Measurements from ENCODE around the gene SRRM1. TPM values are rescaled to one million over a fixed set of nuclear protein-coding genes. Genes with fewer than 3 reads are reported as not detected.

SRRM1 gene
- polyA plus RNA-seq, 1 donor (not counting 4 experiments of a cell fraction or from before 2014, with no cell fraction given): 56.1 TPM

DNA sequence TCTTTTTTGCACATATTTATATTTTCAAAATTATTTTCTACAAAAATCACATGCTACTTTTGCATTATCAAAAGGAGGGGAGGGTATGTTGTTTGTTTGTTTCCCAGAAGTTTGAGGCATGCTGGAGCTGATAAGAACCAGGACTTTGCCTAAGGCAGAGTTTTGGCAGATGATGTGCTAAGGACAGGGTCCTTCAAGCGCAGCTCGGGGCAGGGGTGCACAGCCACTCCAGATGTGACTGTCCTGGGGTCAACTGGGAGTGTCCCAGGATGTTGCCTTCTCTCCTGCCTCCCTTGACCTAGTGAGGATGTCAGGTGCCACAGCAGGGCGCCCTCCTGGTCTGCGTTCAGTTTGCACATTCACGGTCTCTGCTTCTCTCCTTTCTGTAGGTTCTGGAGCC is 42.6 kb upstream of the SRRM1 start:
- no peaks in the 10 kb centered on the region for H3K4me1 ChIP-seq (ENCODE audit: control insufficient read depth, extremely low read depth, insufficient read depth, low read length)
- no peaks in the 10 kb centered on the region for H3K27me3 ChIP-seq (ENCODE audit: control insufficient read depth, extremely low read depth, insufficient read depth, low read length)
- H3K9ac ChIP-seq (ENCODE audit: control insufficient read depth, extremely low read depth, insufficient read depth, low read length): no peak overlapping the region
- H3K9me3 ChIP-seq (ENCODE audit: control insufficient read depth, low read depth, low read length): no peaks in the 10 kb centered on the region
- H3K27ac ChIP-seq (ENCODE audit: control insufficient read depth, insufficient read depth, low read length): no peak overlapping the region
- no peak overlapping the region for H3K4me3 ChIP-seq (ENCODE audit: control insufficient read depth in 2 of 3, extremely low read depth in 1 of 3, insufficient read depth in 2 of 3, low read depth in 1 of 3, low read length in 3 of 3)
- no peak for TF ChIP-seq EZH2 (IDR thresholded peaks at IDR 0.05; ENCODE audit: low read length)
- DNase-seq (ENCODE audit: low read depth, low spot score) (no peak), FAIRE-seq (no peak)
- H3K9me1 ChIP-seq (ENCODE audit: control insufficient read depth, extremely low read depth, insufficient read depth, low read length): no peaks in the 10 kb centered on the region
- H3K79me2 ChIP-seq (ENCODE audit: control insufficient read depth, insufficient read depth, low read length): no peaks in the 10 kb centered on the region
- no peaks in the 10 kb centered on the region for H4K20me1 ChIP-seq (ENCODE audit: control insufficient read depth, extremely low read depth, insufficient read depth, low read length)
- dilution Hi-C loops (cut with MboI; ENCODE audit: extremely low pct_ligation_motif_present, low sequenced_read_pairs): no loop called here
- H2AFZ ChIP-seq (ENCODE audit: control insufficient read depth, low read length): no peak overlapping the region
- H3K36me3 ChIP-seq (ENCODE audit: control insufficient read depth in 2 of 2, extremely low read depth in 1 of 2, insufficient read depth in 2 of 2, low read length in 2 of 2): no peaks in the 10 kb centered on the region
- H3K4me2 ChIP-seq (ENCODE audit: control insufficient read depth, extremely low read depth, insufficient read depth, low read depth, low read length): no peak overlapping the region

DNA sequence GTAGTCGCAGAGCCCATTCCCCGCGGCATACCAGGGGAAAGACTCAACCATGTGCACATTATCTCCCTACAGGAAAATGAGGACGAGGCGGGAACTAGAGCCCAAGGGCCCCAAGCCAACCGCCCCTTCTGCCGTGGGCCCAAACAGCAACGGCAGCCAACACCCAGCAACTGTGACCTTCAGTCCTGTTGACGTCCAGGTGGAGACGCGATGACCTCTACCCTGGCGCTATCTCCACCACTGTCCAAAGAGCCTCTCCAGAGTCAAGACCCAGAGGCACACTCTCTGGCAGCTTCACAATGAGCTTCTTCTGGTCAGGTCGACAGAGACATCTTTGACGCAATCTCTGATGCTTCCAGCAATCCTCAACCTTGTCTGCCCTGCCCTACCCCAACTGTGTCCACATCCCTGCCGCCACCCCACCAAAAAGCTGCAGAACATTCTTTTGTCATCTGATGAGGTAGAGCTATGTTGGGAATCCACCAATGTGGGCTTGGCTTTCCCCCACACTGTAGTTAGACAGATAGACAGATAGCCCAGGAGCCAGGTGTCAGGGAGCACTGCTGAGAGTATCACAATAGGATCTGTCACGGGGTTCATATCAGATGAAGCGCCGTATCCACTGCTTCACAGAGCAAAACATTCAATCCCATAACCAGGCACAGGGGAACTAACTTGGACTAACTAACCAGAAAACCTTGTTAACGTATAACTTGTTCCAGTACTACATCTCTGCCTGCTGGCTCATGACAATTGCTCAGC is 37.4 kb upstream of the SRRM1 start:
- H3K4me3 ChIP-seq (ENCODE audit: control insufficient read depth in 2 of 3, extremely low read depth in 1 of 3, insufficient read depth in 2 of 3, low read depth in 1 of 3, low read length in 3 of 3): no peak overlapping the region
- H3K4me1 ChIP-seq (ENCODE audit: control insufficient read depth, extremely low read depth, insufficient read depth, low read length): no peaks in the 10 kb centered on the region
- no peak overlapping the region for H3K27ac ChIP-seq (ENCODE audit: control insufficient read depth, insufficient read depth, low read length)
- dilution Hi-C loops (cut with MboI; ENCODE audit: extremely low pct_ligation_motif_present, low sequenced_read_pairs): no loop called here
- H3K4me2 ChIP-seq (ENCODE audit: control insufficient read depth, extremely low read depth, insufficient read depth, low read depth, low read length): no peak overlapping the region
- FAIRE-seq: no peak
- no peaks in the 10 kb centered on the region for H3K9me3 ChIP-seq (ENCODE audit: control insufficient read depth, low read depth, low read length)
- no peak overlapping the region for H3K9ac ChIP-seq (ENCODE audit: control insufficient read depth, extremely low read depth, insufficient read depth, low read length)
- H3K36me3 ChIP-seq (ENCODE audit: control insufficient read depth in 2 of 2, extremely low read depth in 1 of 2, insufficient read depth in 2 of 2, low read length in 2 of 2): no peaks in the 10 kb centered on the region
- no peak for DNase-seq (ENCODE audit: low read depth, low spot score)
- TF ChIP-seq EZH2 (IDR thresholded peaks at IDR 0.05; ENCODE audit: low read length) (no peak), CTCF (optimal IDR thresholded peaks at IDR 0.05 in 1 of 3, IDR thresholded peaks at IDR 0.05 in 1 of 3, conservative IDR thresholded peaks at IDR 0.05 in 1 of 3; ENCODE audit: extremely low read depth in 1 of 3, insufficient read depth in 2 of 3, low read length in 3 of 3) (no peak)
- no peaks in the 10 kb centered on the region for H3K9me1 ChIP-seq (ENCODE audit: control insufficient read depth, extremely low read depth, insufficient read depth, low read length)
- H4K20me1 ChIP-seq (ENCODE audit: control insufficient read depth, extremely low read depth, insufficient read depth, low read length): no peaks in the 10 kb centered on the region
- no peaks in the 10 kb centered on the region for H3K79me2 ChIP-seq (ENCODE audit: control insufficient read depth, insufficient read depth, low read length)
- no peak overlapping the region for H2AFZ ChIP-seq (ENCODE audit: control insufficient read depth, low read length)
- peaks cover 9% of the 10 kb centered on the region for H3K27me3 ChIP-seq (ENCODE audit: control insufficient read depth, extremely low read depth, insufficient read depth, low read length)

GRCh38 chr1:24606296-24606605 is 36.9 kb upstream of the SRRM1 start:
- FAIRE-seq (no peak), DNase-seq (ENCODE audit: low read depth, low spot score) (no peak)
- Histone ChIP-seq H3K36me3 (ENCODE audit: control insufficient read depth in 2 of 2, extremely low read depth in 1 of 2, insufficient read depth in 2 of 2, low read length in 2 of 2) (no peaks in the 10 kb centered on the region), H4K20me1 (ENCODE audit: control insufficient read depth, extremely low read depth, insufficient read depth, low read length) (no peaks in the 10 kb centered on the region), H3K4me3 (ENCODE audit: control insufficient read depth in 2 of 3, extremely low read depth in 1 of 3, insufficient read depth in 2 of 3, low read depth in 1 of 3, low read length in 3 of 3) (no peak overlapping the region), H3K9me3 (ENCODE audit: control insufficient read depth, low read depth, low read length) (no peaks in the 10 kb centered on the region), H3K79me2 (ENCODE audit: control insufficient read depth, insufficient read depth, low read length) (no peaks in the 10 kb centered on the region), H3K4me2 (ENCODE audit: control insufficient read depth, extremely low read depth, insufficient read depth, low read depth, low read length) (no peak overlapping the region), H2AFZ (ENCODE audit: control insufficient read depth, low read length) (no peak overlapping the region), H3K4me1 (ENCODE audit: control insufficient read depth, extremely low read depth, insufficient read depth, low read length) (no peaks in the 10 kb centered on the region), H3K27ac (ENCODE audit: control insufficient read depth, insufficient read depth, low read length) (no peak overlapping the region), H3K27me3 (ENCODE audit: control insufficient read depth, extremely low read depth, insufficient read depth, low read length) (peaks cover 9% of the 10 kb centered on the region), H3K9me1 (ENCODE audit: control insufficient read depth, extremely low read depth, insufficient read depth, low read length) (no peaks in the 10 kb centered on the region), H3K9ac (ENCODE audit: control insufficient read depth, extremely low read depth, insufficient read depth, low read length) (no peak overlapping the region)
- dilution Hi-C loops (cut with MboI; ENCODE audit: extremely low pct_ligation_motif_present, low sequenced_read_pairs): no loop called here
- TF ChIP-seq EZH2 (IDR thresholded peaks at IDR 0.05; ENCODE audit: low read length) (no peak), CTCF (optimal IDR thresholded peaks at IDR 0.05 in 1 of 3, IDR thresholded peaks at IDR 0.05 in 1 of 3, conservative IDR thresholded peaks at IDR 0.05 in 1 of 3; ENCODE audit: extremely low read depth in 1 of 3, insufficient read depth in 2 of 3, low read length in 3 of 3) (no peak)
